HTR-8/SVneo (cell line): ENCODE results near the gene BSPRY.
"Not testable (repeated sequence)": the region's sequence is repeated elsewhere in the genome, so short reads cannot be mapped to it uniquely, and the experiment has no call there.

ENCODE experiments used
- DNase-seq: peaks from one replicate; pipeline ENCODE4 v3.0.0; 2011; ENCODE audit warnings: low spot score, mixed read lengths; ENCODE audit not compliant: insufficient read length
- FAIRE-seq: peaks from 2 replicates; lab custom pipeline; 2011; peaks lifted over from hg19 to GRCh38; lab: Jason Lieb, UNC

BSPRY gene

DNA sequence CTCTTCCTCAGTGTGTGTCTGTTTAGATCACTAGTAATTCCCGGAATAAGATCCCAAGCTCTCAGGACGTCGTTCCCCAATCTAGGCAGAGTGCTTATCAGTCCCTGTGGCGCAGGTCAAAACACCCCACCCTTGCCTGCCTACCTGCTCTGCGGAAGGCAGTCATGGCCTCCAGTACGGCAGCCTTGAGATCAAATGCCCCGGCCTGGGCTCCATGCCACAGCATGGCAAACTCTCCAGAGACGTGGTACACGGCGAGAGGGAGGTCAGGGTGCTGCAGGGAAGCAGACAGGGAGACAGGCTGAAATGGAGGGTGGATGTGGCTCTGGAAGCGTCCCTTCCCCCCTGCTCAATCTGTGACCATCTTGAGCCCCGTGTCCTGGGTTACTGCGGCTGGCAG lies 39.5 kb downstream of the BSPRY start:
- FAIRE-seq (no peak), DNase-seq (no peak)

DNA sequence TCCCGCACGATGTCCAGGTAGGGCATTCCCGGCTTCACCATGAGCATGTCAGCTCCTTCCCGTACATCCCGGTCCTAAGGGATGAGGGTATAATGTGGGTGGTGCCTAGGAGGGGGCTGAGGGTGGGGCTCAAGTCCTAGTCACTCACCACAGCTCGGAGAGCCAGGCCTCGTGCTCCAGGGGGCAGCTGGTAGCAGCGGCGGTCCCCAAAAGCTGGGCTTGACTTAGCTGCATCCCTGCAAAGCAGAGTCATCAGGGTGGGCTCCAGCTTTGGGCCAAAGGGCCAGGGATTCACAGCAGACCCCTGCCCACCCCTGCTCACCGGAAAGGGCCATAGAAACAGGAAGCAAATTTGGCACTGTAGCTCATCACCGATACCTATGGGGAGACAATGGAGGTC lies 40.1 kb downstream of the BSPRY start:
- DNase-seq (no peak), FAIRE-seq (no peak)

- FAIRE-seq = no peak
- no peak for DNase-seq
Observed at GRCh38 chr9:113390192-113390960, 41.0 kb downstream of the BSPRY start.

DNA sequence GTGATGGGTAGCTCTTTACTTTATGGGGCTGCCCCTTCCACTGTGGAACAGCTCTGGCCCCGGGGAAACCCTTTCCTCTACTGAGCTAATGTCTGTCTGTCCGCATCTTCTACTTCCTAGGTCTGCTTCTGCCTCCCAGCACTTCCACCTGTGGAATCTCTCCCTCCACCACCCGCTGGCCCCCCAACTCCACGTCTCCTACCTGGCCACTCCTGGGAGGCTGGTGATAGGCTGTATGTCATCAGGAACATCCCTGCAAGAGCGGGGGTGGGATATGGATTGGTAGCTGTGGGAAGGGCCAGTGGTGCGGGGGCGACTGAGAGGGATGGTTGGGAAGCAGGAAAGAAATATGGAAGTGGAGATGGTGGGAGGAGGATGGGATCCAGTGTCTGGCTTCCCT lies 42.6 kb downstream of the BSPRY start:
- no peak for DNase-seq
- no peak for FAIRE-seq

- FAIRE-seq (no peak), DNase-seq (no peak)
Observed at GRCh38 chr9:113393281-113393680, 43.9 kb downstream of the BSPRY start.

- no peak for FAIRE-seq
- no peak for DNase-seq
Observed at GRCh38 chr9:113395000-113395861, 45.9 kb downstream of the BSPRY start.

DNA sequence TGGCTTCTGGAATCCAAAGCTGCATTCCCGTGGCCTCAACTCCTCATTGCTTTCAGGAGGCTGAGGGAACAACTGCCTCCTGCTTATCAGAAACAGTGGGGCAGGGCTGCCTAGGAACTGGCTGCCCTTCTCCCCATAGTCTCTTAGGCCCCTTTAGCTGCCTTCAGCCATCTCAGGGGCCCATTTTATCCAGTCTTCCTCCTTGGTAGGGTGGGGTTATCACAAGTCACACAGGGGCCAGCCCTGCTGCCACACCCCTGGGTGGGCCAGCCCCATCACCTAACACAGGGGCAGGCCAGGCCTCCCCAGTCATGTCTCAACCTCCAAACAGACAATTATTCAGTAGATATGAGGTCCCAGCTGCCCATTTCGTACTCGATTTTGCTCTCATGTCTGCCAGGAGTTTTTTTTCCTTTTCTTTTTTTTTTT lies 47.9 kb downstream of the BSPRY start:
- FAIRE-seq = no peak
- no peak for DNase-seq

- DNase-seq = no peak
- FAIRE-seq = no peak
Observed at GRCh38 chr9:113398796-113399195, 49.5 kb downstream of the BSPRY start.

GRCh38 chr9:113399646-113400200 lies 50.4 kb downstream of the BSPRY start:
- FAIRE-seq (no peak), DNase-seq (no peak)

- peak; percentile 94 for DNase-seq
- no peak for FAIRE-seq
Observed at GRCh38 chr9:113401027-113401792, 51.9 kb downstream of the BSPRY start, which contains the start of gene ALAD. Gene ALAD (minus strand): TSS chr9:113401284. CDS start chr9:113393559, 7,725 bp downstream.

GRCh38 chr9:113403646-113404045 lies 54.3 kb downstream of the BSPRY start:
- DNase-seq (no peak), FAIRE-seq (no peak)

GRCh38 chr9:113406353-113406752 lies 57.0 kb downstream of the BSPRY start:
- FAIRE-seq = not testable (repeated sequence)

DNA sequence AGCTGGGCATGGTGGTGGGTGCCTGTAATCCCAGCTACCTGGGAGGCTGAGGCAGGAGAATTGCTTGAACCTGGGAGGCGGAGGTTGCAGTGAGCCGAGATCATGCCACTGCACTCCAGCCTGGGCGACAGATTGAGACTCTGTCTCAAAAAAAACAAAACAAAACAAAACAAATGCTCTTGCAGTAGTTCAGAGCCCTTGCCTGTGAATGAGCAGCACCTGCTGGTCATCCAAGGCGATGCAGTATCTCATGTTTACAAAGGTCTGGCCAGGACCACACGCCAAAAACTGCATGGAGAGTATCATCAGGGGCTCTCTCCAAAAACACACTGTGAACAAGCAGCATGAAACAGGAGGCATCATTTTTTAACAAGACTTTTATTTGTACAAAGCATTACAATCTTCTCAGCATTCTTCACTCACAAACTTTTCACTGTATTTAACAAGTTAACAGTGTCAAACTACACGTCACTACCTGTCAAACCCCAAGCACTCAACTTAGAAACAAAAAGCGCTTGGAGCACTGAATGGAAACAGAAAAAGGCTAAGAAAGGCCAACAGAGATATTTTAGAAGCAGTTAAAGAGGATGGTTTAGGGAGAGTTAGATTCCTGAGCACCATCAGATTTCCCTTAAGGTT lies 57.7 kb downstream of the BSPRY start:
- not testable (repeated sequence) for FAIRE-seq
- DNase-seq = peak; percentile 41

More at GRCh38 chr9:113406353-113406752, 57.0 kb downstream of the BSPRY start:
- not testable (repeated sequence) for DNase-seq

DNA sequence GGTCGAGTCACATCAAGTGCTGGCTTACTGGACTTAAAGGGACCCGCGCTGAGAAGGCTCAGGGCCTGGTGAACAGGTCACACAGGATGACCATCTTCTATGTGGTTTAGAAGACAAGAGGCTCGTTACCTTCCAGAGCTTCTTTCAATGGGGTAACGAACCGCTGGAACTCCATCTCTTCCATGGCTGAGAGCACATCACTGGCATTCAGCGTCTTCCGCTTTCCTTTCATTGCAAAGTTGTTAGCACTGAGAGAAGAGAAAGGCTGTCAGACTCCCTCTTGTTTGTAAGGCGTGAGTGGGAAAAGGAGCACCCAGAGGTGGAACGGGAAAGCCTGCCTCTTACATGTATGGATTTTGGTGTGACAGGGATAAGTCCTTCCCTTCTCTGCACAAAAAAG lies 60.1 kb downstream of the BSPRY start:
- DNase-seq = no peak

DNA sequence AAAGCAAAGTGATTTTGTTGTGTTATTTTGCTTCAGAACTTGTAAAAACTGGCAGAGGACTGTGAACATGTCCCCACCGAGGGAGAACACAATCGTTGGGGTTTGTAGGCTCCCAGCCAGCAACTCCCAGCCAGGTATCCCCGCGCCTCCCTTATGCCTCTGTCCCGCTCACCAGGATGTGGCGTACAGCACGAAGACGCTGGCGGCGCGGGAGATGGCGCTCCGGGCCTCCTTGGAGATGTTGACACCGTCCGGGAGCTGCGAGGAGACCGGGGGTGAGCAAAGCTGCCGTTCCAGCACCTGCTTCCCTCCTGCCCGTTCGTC lies 60.5 kb downstream of the BSPRY start:
- no peak for FAIRE-seq
- no peak for DNase-seq

More for the DNA sequence above, 60.1 kb downstream of the BSPRY start:
- FAIRE-seq = no peak

GRCh38 chr9:113410207-113410864 lies 61.0 kb downstream of the BSPRY start, which contains the start of the genes C9orf43 and POLE3:
Gene C9orf43 (plus strand): TSS chr9:113410747. CDS start chr9:113413494, 2,747 bp downstream.
Gene POLE3 (minus strand): TSS chr9:113410675. CDS start chr9:113410293, 382 bp downstream.
- peak; percentile 75 for DNase-seq
- no peak for FAIRE-seq

- no peak for FAIRE-seq
- no peak for DNase-seq
Observed at GRCh38 chr9:113416149-113416721, 66.9 kb downstream of the BSPRY start.

DNA sequence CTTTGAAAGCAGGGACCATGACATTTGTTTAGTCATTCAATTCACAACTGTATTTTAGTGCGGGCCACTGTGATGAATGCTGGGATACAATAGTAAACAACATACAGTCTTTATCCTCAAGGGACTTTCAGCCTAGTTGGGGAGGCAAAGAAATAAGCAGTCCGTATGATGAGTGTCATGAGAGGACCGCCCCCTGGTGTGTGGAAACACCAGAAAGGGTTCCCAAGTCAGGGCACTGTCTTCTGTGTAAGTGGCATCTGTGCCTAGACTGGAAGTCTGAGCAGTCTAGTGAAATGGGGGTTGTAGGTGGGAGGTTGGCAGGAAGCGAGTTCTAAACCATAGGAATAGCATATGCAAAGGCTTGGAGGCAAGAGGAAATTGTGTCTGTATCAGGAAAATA lies 68.0 kb downstream of the BSPRY start:
- DNase-seq (no peak), FAIRE-seq (no peak)
